Smooth muscle cell (in vitro differentiated cells): ENCODE measurements around the gene AUTS2. TPM values are rescaled to one million over a fixed set of nuclear protein-coding genes. Genes with fewer than 3 reads are reported as not detected.

Experiments
- DNase-seq: peaks from one replicate; lab custom pipeline; 2025; ENCODE audit not compliant: unreplicated experiment; lab: John Stamatoyannopoulos, UW
- H2AFZ ChIP-seq: fragments of 200-600 bp; sonication (generic); 2 replicates; pipeline ENCODE4 v1.6.0; 2016; ENCODE audit warnings: antibody characterized with exemption, low read depth, mild to moderate bottlenecking
- H3F3A ChIP-seq: fragments of 200-600 bp; sonication (generic); 2 replicates; pipeline ENCODE4 v1.6.0; 2017; ENCODE audit warnings: antibody characterized with exemption, low read depth
- H3K27ac ChIP-seq: fragments of 200-600 bp; sonication (generic); 2 replicates; pipeline ENCODE4 v1.5.1; 2016; ENCODE audit warnings: low read depth, mild to moderate bottlenecking
- H3K27me3 ChIP-seq: fragments of 200-600 bp; sonication (generic); 2 replicates; pipeline ENCODE4 v1.6.1; 2016; ENCODE audit warnings: low read depth, mild to moderate bottlenecking
- H3K36me3 ChIP-seq: fragments of 200-600 bp; sonication (generic); 2 replicates; pipeline ENCODE4 v1.5.1; 2016; ENCODE audit warnings: low read depth
- H3K4me1 ChIP-seq: fragments of 200-600 bp; sonication (generic); 2 replicates; pipeline ENCODE4 v1.5.1; 2016; ENCODE audit warnings: low read depth
- H3K4me2 ChIP-seq: fragments of 200-600 bp; sonication (generic); 2 replicates; pipeline ENCODE4 v1.6.0; 2016; ENCODE audit warnings: mild to moderate bottlenecking
- H3K4me3 ChIP-seq: fragments of 200-600 bp; sonication (generic); 2 replicates; pipeline ENCODE4 v1.5.1; 2016; ENCODE audit warnings: mild to moderate bottlenecking
- H3K79me2 ChIP-seq: fragments of 200-600 bp; sonication (generic); 2 replicates; pipeline ENCODE4 v1.6.0; 2016; ENCODE audit warnings: low read depth, mild to moderate bottlenecking
- H3K9ac ChIP-seq: fragments of 200-600 bp; sonication (generic); 2 replicates; pipeline ENCODE4 v1.6.0; 2016; ENCODE audit warnings: low read depth
- H3K9me3 ChIP-seq: fragments of 200-600 bp; sonication (generic); replicated peaks from 2 replicates; pipeline ENCODE4 v1.5.1; 2016; ENCODE audit warnings: low read depth
- H4K20me1 ChIP-seq: fragments of 200-600 bp; sonication (generic); 2 replicates; pipeline ENCODE4 v1.6.0; 2016; ENCODE audit warnings: low read depth
- WGBS: methylation state at CpG from one replicate; pipeline ENCODE4 v1.1.7; 2016; ENCODE audit warnings: low lambda C conversion rate; 5-methylcytosine and 5-hydroxymethylcytosine counted together
- polyA plus RNA-seq: library from polyadenylated mRNA; unstranded; fragments of >200 nt; fragmentation: Nextera tagmentation; extraction: Ambion mirVana; gene quantifications from 2 replicates; pipeline ENCODE4 v1.2.1, GENCODE V29; 2016
- total RNA-seq: library from RNA; depleted of rRNA; stranded (reverse); fragments of >200 nt; gene quantifications from 2 replicates; pipeline ENCODE4 v1.2.3, GENCODE V29; 2014
- TF ChIP-seq, protein P1 (sequence below): fragments of 200-600 bp; sonication (generic); IDR thresholded peaks from 2 replicates; pipeline ENCODE4 v1.5.1; 2017; ENCODE audit warnings: borderline replicate concordance, mild to moderate bottlenecking, antibody characterized with exemption; ENCODE audit not compliant: insufficient read depth, poor library complexity, severe bottlenecking

AUTS2 gene
- total and polyA plus RNA-seq, 2 experiments from 2014 or later, result 6.5 to 8.6 TPM

DNA sequence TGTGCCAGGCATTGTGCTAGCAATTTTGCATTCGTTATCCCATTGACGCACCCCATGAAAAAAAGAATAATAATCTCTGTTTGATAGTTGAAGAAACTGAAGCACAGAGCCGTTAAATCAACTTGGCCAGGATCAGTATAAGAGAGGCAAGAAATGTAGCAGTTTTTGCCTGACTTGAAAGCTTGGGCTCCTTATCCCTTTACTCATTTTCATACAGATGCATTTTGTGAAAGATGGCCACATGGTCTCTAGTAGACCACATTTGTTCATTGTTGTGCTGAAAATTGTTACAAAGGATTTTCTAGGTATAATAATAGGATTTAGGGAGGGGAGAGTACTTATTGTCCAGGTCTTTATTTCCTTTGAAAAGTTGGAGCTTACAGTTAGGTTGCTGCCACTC is 14.7 kb downstream of the AUTS2 start:
- no peak overlapping the region for H3K9ac ChIP-seq
- H3K9me3 ChIP-seq, result no peaks in the 10 kb centered on the region
- peaks cover 66% of the 10 kb centered on the region for H4K20me1 ChIP-seq
- peaks cover 4% of the 10 kb centered on the region for H3K79me2 ChIP-seq
- no peak overlapping the region for H2AFZ ChIP-seq
- H3F3A ChIP-seq, result no peaks in the 10 kb centered on the region
- TF ChIP-seq, protein P1, sequence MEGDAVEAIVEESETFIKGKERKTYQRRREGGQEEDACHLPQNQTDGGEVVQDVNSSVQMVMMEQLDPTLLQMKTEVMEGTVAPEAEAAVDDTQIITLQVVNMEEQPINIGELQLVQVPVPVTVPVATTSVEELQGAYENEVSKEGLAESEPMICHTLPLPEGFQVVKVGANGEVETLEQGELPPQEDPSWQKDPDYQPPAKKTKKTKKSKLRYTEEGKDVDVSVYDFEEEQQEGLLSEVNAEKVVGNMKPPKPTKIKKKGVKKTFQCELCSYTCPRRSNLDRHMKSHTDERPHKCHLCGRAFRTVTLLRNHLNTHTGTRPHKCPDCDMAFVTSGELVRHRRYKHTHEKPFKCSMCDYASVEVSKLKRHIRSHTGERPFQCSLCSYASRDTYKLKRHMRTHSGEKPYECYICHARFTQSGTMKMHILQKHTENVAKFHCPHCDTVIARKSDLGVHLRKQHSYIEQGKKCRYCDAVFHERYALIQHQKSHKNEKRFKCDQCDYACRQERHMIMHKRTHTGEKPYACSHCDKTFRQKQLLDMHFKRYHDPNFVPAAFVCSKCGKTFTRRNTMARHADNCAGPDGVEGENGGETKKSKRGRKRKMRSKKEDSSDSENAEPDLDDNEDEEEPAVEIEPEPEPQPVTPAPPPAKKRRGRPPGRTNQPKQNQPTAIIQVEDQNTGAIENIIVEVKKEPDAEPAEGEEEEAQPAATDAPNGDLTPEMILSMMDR, result no peak
- peaks cover 9% of the 10 kb centered on the region for H3K4me1 ChIP-seq
- H3K4me2 ChIP-seq, result no peak overlapping the region
- peaks cover 28% of the 10 kb centered on the region for H3K27me3 ChIP-seq
- no peak for DNase-seq
- H3K27ac ChIP-seq, result no peak overlapping the region
- WGBS, result 90% methylated on average over 3 of the region's 3 CpGs
- H3K4me3 ChIP-seq, result no peak overlapping the region
- no peaks in the 10 kb centered on the region for H3K36me3 ChIP-seq

DNA sequence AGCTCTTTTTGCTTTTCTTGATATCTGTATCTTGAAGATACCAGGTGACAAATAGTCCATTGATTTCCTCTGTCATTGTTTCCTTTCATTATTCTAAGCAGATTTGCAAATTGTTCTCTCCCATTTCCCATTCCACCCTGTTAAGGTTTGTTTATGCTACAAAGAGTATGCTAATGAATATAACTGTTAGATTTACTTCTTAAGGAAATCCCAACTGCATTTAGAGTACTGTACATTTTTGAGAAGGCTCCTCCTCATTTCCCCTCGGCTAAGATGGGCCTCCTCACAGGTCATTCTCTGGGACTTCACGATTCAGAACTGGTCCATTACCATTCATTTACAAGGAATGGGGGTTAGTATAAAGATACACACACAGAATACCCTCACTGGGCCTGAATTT is 15.6 kb downstream of the AUTS2 start:
- H3K36me3 ChIP-seq, result no peaks in the 10 kb centered on the region
- H3K27ac ChIP-seq, result no peak overlapping the region
- H3K4me2 ChIP-seq, result no peak overlapping the region
- no peaks in the 10 kb centered on the region for H3K9me3 ChIP-seq
- WGBS, result 49% methylated on average over 2 of the region's 2 CpGs
- H3K9ac ChIP-seq, result no peak overlapping the region
- H3K4me3 ChIP-seq, result no peak overlapping the region
- H3K27me3 ChIP-seq, result peaks cover 20% of the 10 kb centered on the region
- DNase-seq, result no peak
- peaks cover 9% of the 10 kb centered on the region for H3K4me1 ChIP-seq
- H3K79me2 ChIP-seq, result peaks cover 7% of the 10 kb centered on the region
- peaks cover 66% of the 10 kb centered on the region for H4K20me1 ChIP-seq
- no peak overlapping the region for H2AFZ ChIP-seq
- H3F3A ChIP-seq, result no peaks in the 10 kb centered on the region
- TF ChIP-seq, protein P1, result no peak

DNA sequence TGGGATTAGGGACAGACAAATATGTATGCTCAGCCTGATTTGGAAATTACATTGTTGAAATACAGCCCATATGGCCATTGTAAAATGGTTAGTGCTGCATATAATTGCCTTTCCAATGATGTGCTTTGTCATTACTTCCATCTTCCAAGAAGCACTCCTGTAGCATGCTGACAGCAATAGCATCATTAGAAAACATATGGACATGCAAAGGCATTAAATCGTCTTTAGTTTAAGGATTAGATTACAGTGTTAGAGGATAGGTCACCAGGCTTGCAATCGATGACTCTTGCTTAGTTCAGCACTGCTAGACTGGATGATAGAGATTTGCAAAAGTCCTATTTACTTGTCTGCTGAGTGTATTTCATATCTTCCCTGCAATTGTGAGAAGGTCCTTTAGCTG is 17.4 kb downstream of the AUTS2 start:
- peaks cover 65% of the 10 kb centered on the region for H4K20me1 ChIP-seq
- no peak overlapping the region for H2AFZ ChIP-seq
- peaks cover 17% of the 10 kb centered on the region for H3K27me3 ChIP-seq
- TF ChIP-seq, protein P1, result no peak
- H3K36me3 ChIP-seq, result no peaks in the 10 kb centered on the region
- no peak overlapping the region for H3K27ac ChIP-seq
- peaks cover 11% of the 10 kb centered on the region for H3K79me2 ChIP-seq
- DNase-seq, result no peak
- no peak overlapping the region for H3K4me3 ChIP-seq
- no peaks in the 10 kb centered on the region for H3K9me3 ChIP-seq
- no peak overlapping the region for H3K9ac ChIP-seq
- no peaks in the 10 kb centered on the region for H3F3A ChIP-seq
- 85% methylated on average over 2 of the region's 2 CpGs for WGBS
- H3K4me2 ChIP-seq, result no peak overlapping the region
- H3K4me1 ChIP-seq, result peaks cover 16% of the 10 kb centered on the region

DNA sequence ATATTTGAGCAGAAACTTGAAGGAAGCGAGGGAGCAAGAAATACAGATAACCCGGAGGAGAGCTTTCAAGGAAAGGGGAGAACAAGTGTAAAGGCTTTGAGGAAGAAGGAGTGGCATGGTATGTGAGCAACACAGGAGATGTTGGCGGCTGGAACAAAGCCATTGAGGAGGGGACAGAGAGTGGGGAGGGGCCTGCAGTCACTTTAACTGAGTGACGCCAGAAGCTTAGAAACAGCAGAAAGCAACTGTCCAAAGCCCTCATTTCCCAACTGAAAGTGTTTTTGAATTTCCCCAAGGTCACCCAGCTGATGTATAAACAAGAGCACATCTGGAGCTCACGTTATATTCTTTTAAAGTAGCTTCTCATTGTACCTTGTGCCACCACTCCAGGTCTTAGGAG is 19.1 kb downstream of the AUTS2 start:
- Histone ChIP-seq H3K9me3 (no peaks in the 10 kb centered on the region), H3K9ac (no peak overlapping the region), H4K20me1 (peaks cover 73% of the 10 kb centered on the region), H3K27ac (no peak overlapping the region), H3K27me3 (peaks cover 18% of the 10 kb centered on the region), H3F3A (no peaks in the 10 kb centered on the region), H3K4me1 (peaks cover 30% of the 10 kb centered on the region), H3K4me3 (no peak overlapping the region), H2AFZ (no peak overlapping the region), H3K79me2 (peaks cover 11% of the 10 kb centered on the region), H3K36me3 (no peaks in the 10 kb centered on the region), H3K4me2 (no peak overlapping the region)
- no peak for DNase-seq
- TF ChIP-seq, protein P1, result no peak
- WGBS, result 87% methylated on average over 5 of the region's 5 CpGs
